Mammary epithelial cell (primary cell): ENCODE data around the gene TFF2.

Experiments
- EZH2 ChIP-seq: IDR thresholded peaks from 2 replicates; pipeline ENCODE4 v1.6.1; 2012; ENCODE audit warnings: low read length, inconsistent platforms, borderline replicate concordance
- TF ChIP-seq, protein P1 (sequence below), 2 donors: IDR thresholded peaks in 1 of 2; conservative IDR thresholded peaks in 1 of 2; 2 replicates each; pipeline ENCODE4 v1.5.1; 2011 to 2012; ENCODE audit warnings: inconsistent platforms in 2 of 2, low read length in 2 of 2, mild to moderate bottlenecking in 2 of 2, control low read depth in 1 of 2, low read depth in 1 of 2; ENCODE audit not compliant: insufficient read depth in 1 of 2; ENCODE audit errors: extremely low read depth in 1 of 2

DNA sequence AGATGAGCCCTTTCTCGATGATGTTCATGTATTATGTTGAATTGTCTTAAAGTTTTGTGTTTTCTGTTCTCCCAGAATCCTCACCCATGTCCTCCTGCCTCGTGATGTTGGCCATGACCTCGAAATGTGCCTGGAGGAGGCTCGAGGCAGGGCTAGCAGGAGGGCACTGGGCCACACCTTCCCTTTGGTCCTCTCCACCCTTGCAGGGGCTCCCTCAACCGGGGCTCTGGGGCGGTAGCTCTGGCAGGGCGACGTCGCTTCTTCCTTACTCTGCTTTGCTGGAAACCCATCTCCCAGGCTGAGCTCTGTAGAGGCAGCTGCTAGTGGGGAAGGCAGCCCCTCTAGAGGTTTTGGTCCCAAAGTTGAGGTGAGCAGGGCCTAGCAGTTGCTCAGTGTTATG is 49.8 kb downstream of the TFF2 start:
- TF ChIP-seq, protein P1, sequence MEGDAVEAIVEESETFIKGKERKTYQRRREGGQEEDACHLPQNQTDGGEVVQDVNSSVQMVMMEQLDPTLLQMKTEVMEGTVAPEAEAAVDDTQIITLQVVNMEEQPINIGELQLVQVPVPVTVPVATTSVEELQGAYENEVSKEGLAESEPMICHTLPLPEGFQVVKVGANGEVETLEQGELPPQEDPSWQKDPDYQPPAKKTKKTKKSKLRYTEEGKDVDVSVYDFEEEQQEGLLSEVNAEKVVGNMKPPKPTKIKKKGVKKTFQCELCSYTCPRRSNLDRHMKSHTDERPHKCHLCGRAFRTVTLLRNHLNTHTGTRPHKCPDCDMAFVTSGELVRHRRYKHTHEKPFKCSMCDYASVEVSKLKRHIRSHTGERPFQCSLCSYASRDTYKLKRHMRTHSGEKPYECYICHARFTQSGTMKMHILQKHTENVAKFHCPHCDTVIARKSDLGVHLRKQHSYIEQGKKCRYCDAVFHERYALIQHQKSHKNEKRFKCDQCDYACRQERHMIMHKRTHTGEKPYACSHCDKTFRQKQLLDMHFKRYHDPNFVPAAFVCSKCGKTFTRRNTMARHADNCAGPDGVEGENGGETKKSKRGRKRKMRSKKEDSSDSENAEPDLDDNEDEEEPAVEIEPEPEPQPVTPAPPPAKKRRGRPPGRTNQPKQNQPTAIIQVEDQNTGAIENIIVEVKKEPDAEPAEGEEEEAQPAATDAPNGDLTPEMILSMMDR (conservative IDR thresholded peaks at IDR 0.05 in 1 of 2, IDR thresholded peaks at IDR 0.05 in 1 of 2; ENCODE audit: extremely low read depth in 1 of 2, insufficient read depth in 1 of 2, low read depth in 1 of 2, low read length in 2 of 2) = no peak
- TF ChIP-seq EZH2 = no peak
